Neural cell (in vitro differentiated cells): ENCODE measurements around the gene PLEKHA7.

Source experiments
- EP300 ChIP-seq: fragments of 450-650 bp; conservative IDR thresholded peaks from 2 replicates; pipeline ENCODE4 v1.6.1; 2014; ENCODE audit warnings: antibody characterized with exemption, mild to moderate bottlenecking, moderate library complexity; ENCODE audit not compliant: poor library complexity, severe bottlenecking
- EZH2 ChIP-seq: fragments of 200-600, 300-800 bp; shearing (Covaris generic), sonication (generic); IDR thresholded peaks from 2 replicates; pipeline ENCODE4 v1.6.1; 2014; ENCODE audit warnings: antibody characterized with exemption, low read length, borderline replicate concordance, mild to moderate bottlenecking; ENCODE audit not compliant: insufficient read depth, poor library complexity, severe bottlenecking
- POLR2AphosphoS5 ChIP-seq: IDR thresholded peaks from 2 replicates; pipeline ENCODE4 v1.6.1; 2012
- RAD21 ChIP-seq: fragments of 450-650 bp; conservative IDR thresholded peaks from 2 replicates; pipeline ENCODE4 v1.6.1; 2014; ENCODE audit warnings: antibody characterized with exemption, mild to moderate bottlenecking, moderate library complexity
- TAF1 ChIP-seq: IDR thresholded peaks from 2 replicates; pipeline ENCODE4 v1.6.1; 2012; ENCODE audit warnings: low read depth
- TF ChIP-seq, protein P1 (sequence below): fragments of 450-650 bp; IDR thresholded peaks from 2 replicates; pipeline ENCODE4 v1.5.1; 2014; ENCODE audit warnings: antibody characterized with exemption, mild to moderate bottlenecking, moderate library complexity; ENCODE audit not compliant: poor library complexity, severe bottlenecking

DNA sequence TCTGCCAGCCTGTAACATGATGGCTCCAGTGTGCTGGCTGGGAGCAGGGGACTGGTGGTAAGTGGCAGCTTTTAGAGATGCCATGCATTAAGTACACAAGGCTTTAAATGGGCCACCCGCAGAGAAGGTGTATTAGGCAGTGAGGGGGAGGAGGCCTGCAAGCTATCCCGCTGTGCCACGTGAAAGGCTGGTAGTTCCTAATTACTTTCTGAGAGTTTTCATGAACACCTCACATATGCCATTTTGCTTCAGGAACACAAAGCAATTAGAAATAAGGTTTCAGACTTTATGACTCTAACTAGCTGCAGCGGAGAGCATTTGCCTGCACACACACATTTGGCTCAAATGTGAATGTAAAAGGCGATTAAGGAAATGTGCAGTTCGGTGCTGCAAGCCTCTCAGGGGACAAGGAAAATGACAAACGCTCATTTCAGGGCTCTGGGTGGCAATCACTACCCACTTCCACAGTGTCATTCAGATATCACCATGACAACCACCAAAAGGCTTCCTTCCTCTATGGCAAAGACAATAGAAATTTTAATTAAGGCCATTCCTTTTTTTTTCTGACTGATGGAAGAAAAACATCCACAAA is 116.6 kb downstream of the PLEKHA7 start:
- TF ChIP-seq, protein P1, sequence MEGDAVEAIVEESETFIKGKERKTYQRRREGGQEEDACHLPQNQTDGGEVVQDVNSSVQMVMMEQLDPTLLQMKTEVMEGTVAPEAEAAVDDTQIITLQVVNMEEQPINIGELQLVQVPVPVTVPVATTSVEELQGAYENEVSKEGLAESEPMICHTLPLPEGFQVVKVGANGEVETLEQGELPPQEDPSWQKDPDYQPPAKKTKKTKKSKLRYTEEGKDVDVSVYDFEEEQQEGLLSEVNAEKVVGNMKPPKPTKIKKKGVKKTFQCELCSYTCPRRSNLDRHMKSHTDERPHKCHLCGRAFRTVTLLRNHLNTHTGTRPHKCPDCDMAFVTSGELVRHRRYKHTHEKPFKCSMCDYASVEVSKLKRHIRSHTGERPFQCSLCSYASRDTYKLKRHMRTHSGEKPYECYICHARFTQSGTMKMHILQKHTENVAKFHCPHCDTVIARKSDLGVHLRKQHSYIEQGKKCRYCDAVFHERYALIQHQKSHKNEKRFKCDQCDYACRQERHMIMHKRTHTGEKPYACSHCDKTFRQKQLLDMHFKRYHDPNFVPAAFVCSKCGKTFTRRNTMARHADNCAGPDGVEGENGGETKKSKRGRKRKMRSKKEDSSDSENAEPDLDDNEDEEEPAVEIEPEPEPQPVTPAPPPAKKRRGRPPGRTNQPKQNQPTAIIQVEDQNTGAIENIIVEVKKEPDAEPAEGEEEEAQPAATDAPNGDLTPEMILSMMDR, result peak; percentile 37
- TF ChIP-seq POLR2AphosphoS5 (peak; percentile 86), EZH2 (no peak), EP300 (peak; percentile 98), RAD21 (peak; percentile 54), TAF1 (peak; percentile 62)
